GM18499 (cell line): ENCODE measurements around the gene TTC7B.

Experiments used
- ATAC-seq: cut with Tn5 transposase; IDR thresholded peaks from one replicate; pipeline ENCODE4 v1.9.1; 2021; ENCODE audit warnings: moderate number of reproducible peaks; ENCODE audit not compliant: insufficient read depth, unreplicated experiment

Gene TTC7B

GRCh38 chr14:90778571-90779255, 37.5 kb downstream of the TTC7B start:
- no peak for ATAC-seq

- ATAC-seq = no peak
Observed at GRCh38 chr14:90777830-90778485, 38.3 kb downstream of the TTC7B start.

GRCh38 chr14:90777358-90777757, 38.9 kb downstream of the TTC7B start:
- ATAC-seq = no peak

GRCh38 chr14:90775441-90775840, 40.8 kb downstream of the TTC7B start:
- no peak for ATAC-seq

GRCh38 chr14:90774316-90774715, 41.9 kb downstream of the TTC7B start:
- ATAC-seq = no peak

GRCh38 chr14:90773705-90774104, 42.5 kb downstream of the TTC7B start:
- ATAC-seq = no peak

- no peak for ATAC-seq
Observed at GRCh38 chr14:90773196-90773486, 43.1 kb downstream of the TTC7B start.

GRCh38 chr14:90767899-90768298, 48.3 kb downstream of the TTC7B start:
- no peak for ATAC-seq

- no peak for ATAC-seq
Observed at GRCh38 chr14:90760591-90761316, 55.5 kb downstream of the TTC7B start.

- no peak for ATAC-seq
Observed at GRCh38 chr14:90760078-90760444, 56.2 kb downstream of the TTC7B start.

GRCh38 chr14:90759370-90760077, 56.7 kb downstream of the TTC7B start:
- ATAC-seq = no peak

- ATAC-seq = no peak
Observed at GRCh38 chr14:90758959-90759358, 57.3 kb downstream of the TTC7B start.

- peak; percentile 56 for ATAC-seq
Observed at GRCh38 chr14:90758028-90758889, 58.0 kb downstream of the TTC7B start.

GRCh38 chr14:90757452-90757851, 58.8 kb downstream of the TTC7B start:
- no peak for ATAC-seq

- no peak for ATAC-seq
Observed at GRCh38 chr14:90756755-90757345, 59.4 kb downstream of the TTC7B start.

GRCh38 chr14:90755661-90756304, 60.4 kb downstream of the TTC7B start:
- no peak for ATAC-seq

- ATAC-seq = no peak
Observed at GRCh38 chr14:90753456-90754005, 62.7 kb downstream of the TTC7B start.

GRCh38 chr14:90750701-90751100, 65.5 kb downstream of the TTC7B start:
- no peak for ATAC-seq

GRCh38 chr14:90750191-90750590, 66.0 kb downstream of the TTC7B start:
- no peak for ATAC-seq
